Common myeloid progenitor, CD34-positive (primary cell): ENCODE data around the gene GLP1R.

Experiments used
- CTCF ChIA-PET: fragments of 350-600 bp; sonication (Branson Sonifier 250); formaldehyde crosslinking; loops from one replicate; lab custom pipeline; 2021; ENCODE audit warnings: antibody characterized with exemption; lab: Charles Lee
- POLR2A ChIA-PET: fragments of 350-600 bp; sonication (Branson Sonifier 250); formaldehyde crosslinking; loops from one replicate; lab custom pipeline; 2021; ENCODE audit warnings: antibody characterized with exemption; lab: Charles Lee
- DNase-seq, 3 donors: peaks; one replicate each; pipeline versions ENCODE4 v3.0.0 to v3.0.0-alpha.2; 2013
- H3K27ac ChIP-seq, 2 experiments: 1 replicate in 1 of 2; 2 replicates in 1 of 2; pipeline ENCODE4 v1.7.0; 2013; ENCODE audit warnings: inconsistent platforms in 2 of 2, low read length in 2 of 2, mild to moderate bottlenecking in 2 of 2, low read depth in 1 of 2, moderate library complexity in 1 of 2; ENCODE audit not compliant: severe bottlenecking in 2 of 2, insufficient read depth in 1 of 2, poor library complexity in 1 of 2
- H3K27me3 ChIP-seq, 5 experiments: replicated peaks in 2 of 5; 1 replicate in 3 of 5; 2 replicates in 2 of 5; pipeline versions ENCODE4 v1.6.1 to v1.7.0; 2013; ENCODE audit warnings: low read length in 4 of 5, mild to moderate bottlenecking in 2 of 5, moderate library complexity in 2 of 5, inconsistent platforms in 1 of 5; ENCODE audit not compliant: insufficient read depth in 5 of 5, control insufficient read depth in 4 of 5
- H3K36me3 ChIP-seq, 4 experiments: 1 replicate in 2 of 4; 2 replicates in 2 of 4; pipeline versions ENCODE4 v1.6.1 to v1.7.0; 2013; ENCODE audit warnings: low read length in 3 of 4, control low read depth in 1 of 4, mild to moderate bottlenecking in 1 of 4; ENCODE audit not compliant: control insufficient read depth in 4 of 4, insufficient read depth in 4 of 4
- H3K4me1 ChIP-seq, 4 experiments: 1 replicate in 3 of 4; 2 replicates in 1 of 4; pipeline versions ENCODE4 v1.6.1 to v1.7.1; 2013; ENCODE audit warnings: low read length in 3 of 4, mild to moderate bottlenecking in 3 of 4, control low read depth in 1 of 4, inconsistent platforms in 1 of 4, moderate library complexity in 1 of 4; ENCODE audit not compliant: control insufficient read depth in 4 of 4, insufficient read depth in 4 of 4; ENCODE audit errors: control extremely low read depth in 1 of 4
- H3K4me3 ChIP-seq, 7 experiments: 1 replicate in 4 of 7; 2 replicates in 3 of 7; pipeline versions ENCODE4 v1.5.1 to v1.7.0; 2013; ENCODE audit warnings: mild to moderate bottlenecking in 7 of 7, low read length in 6 of 7, moderate library complexity in 6 of 7, inconsistent platforms in 2 of 7, low read depth in 2 of 7, control low read depth in 1 of 7; ENCODE audit not compliant: insufficient read depth in 4 of 7, control insufficient read depth in 1 of 7; ENCODE audit errors: extremely low read depth in 1 of 7
- H3K9me3 ChIP-seq, 5 experiments: 1 replicate in 4 of 5; 2 replicates in 1 of 5; pipeline versions ENCODE4 v1.6.1 to v1.7.1; 2013; ENCODE audit warnings: low read length in 4 of 5, mild to moderate bottlenecking in 2 of 5, inconsistent platforms in 1 of 5, low read depth in 1 of 5, moderate library complexity in 1 of 5; ENCODE audit not compliant: control insufficient read depth in 4 of 5, insufficient read depth in 2 of 5; ENCODE audit errors: control extremely low read depth in 1 of 5
- WGBS: methylation state at CpG from one replicate; pipeline ENCODE4 v1.1.5; 2013; ENCODE audit not compliant: insufficient coverage; 5-methylcytosine and 5-hydroxymethylcytosine counted together

The GLP1R gene

GRCh38 chr6:39091220-39091619, 42.6 kb downstream of the GLP1R start:
- H3K27me3 ChIP-seq = peaks cover 5 to 86% (median 42%) of the 10 kb centered on the region in 5 experiments
- H3K36me3 ChIP-seq = no peaks in the 10 kb centered on the region
- POLR2A ChIA-PET = no interaction called here
- H3K4me3 ChIP-seq = no peak overlapping the region
- DNase-seq = no peak
- WGBS = 80% methylated on average over 1 of the region's 7 CpGs
- H3K4me1 ChIP-seq = peaks cover 4 to 18% (median 11%) of the 10 kb centered on the region in 4 experiments
- H3K27ac ChIP-seq = no peak overlapping the region
- CTCF ChIA-PET = interaction anchor here (1.0 to 6.5 kb wide), 11 partner anchors 10 to 219 kb away, joined by 3 to 51 read pairs (median 4); no protein-coding TSS in a partner anchor
- H3K9me3 ChIP-seq = no peaks in the 10 kb centered on the region

- Histone ChIP-seq H3K27me3 (peaks cover 5 to 81% (median 41%) of the 10 kb centered on the region in 5 experiments), H3K36me3 (no peaks in the 10 kb centered on the region), H3K9me3 (no peaks in the 10 kb centered on the region), H3K4me1 (peaks cover 4 to 18% (median 11%) of the 10 kb centered on the region in 4 experiments), H3K27ac (no peak overlapping the region), H3K4me3 (no peak overlapping the region)
- DNase-seq = peak; percentile 52 to 70 (median 68)
- ChIA-PET POLR2A (interaction anchor here (0.5 kb wide), 1 partner anchor 101 kb away, joined by 5 read pairs; no protein-coding TSS in a partner anchor), CTCF (interaction anchor here (0.7 to 6.5 kb wide), 11 partner anchors 9 to 219 kb away, joined by 3 to 51 read pairs (median 4); no protein-coding TSS in a partner anchor)
- WGBS = 20% methylated on average over 1 of the region's 1 CpG
These were observed 43.5 kb downstream of the GLP1R start for GRCh38 chr6:39092124-39092523.

GRCh38 chr6:39093149-39093708, 44.6 kb downstream of the GLP1R start:
- CTCF ChIA-PET = interaction anchor here (0.6 to 6.5 kb wide), 10 partner anchors 8 to 296 kb away, joined by 3 to 51 read pairs (median 4); no protein-coding TSS in a partner anchor
- no peaks in the 10 kb centered on the region for H3K9me3 ChIP-seq
- H3K36me3 ChIP-seq = no peaks in the 10 kb centered on the region
- no peak for DNase-seq
- peaks cover 5 to 72% (median 38%) of the 10 kb centered on the region in 5 experiments for H3K27me3 ChIP-seq
- H3K27ac ChIP-seq = no peak overlapping the region
- WGBS = 86% methylated on average over 1 of the region's 4 CpGs
- peaks cover 4 to 18% (median 11%) of the 10 kb centered on the region in 4 experiments for H3K4me1 ChIP-seq
- H3K4me3 ChIP-seq = no peak overlapping the region
- POLR2A ChIA-PET = no interaction called here

GRCh38 chr6:39095578-39095977, 47.0 kb downstream of the GLP1R start:
- H3K9me3 ChIP-seq = no peaks in the 10 kb centered on the region
- CTCF ChIA-PET = interaction anchor here (5.3 kb wide), 1 partner anchor 99 kb away, joined by 51 read pairs; no protein-coding TSS in a partner anchor
- H3K4me3 ChIP-seq = no peak overlapping the region
- H3K27ac ChIP-seq = no peak overlapping the region
- peaks cover 0 to 3% (median 1%) of the 10 kb centered on the region in 4 experiments for H3K4me1 ChIP-seq
- H3K27me3 ChIP-seq = peaks cover 9 to 63% (median 45%) of the 10 kb centered on the region in 5 experiments
- POLR2A ChIA-PET = no interaction called here
- H3K36me3 ChIP-seq = no peaks in the 10 kb centered on the region
- no peak for DNase-seq

GRCh38 chr6:39100358-39100757, 51.8 kb downstream of the GLP1R start:
- ChIA-PET POLR2A (no interaction called here), CTCF (interaction anchor here (1.5 to 4.9 kb wide), 4 partner anchors 9 to 103 kb away, joined by 4 to 42 read pairs (median 24); no protein-coding TSS in a partner anchor)
- peak in 2 of 3 donors; percentile 77 for DNase-seq
- Histone ChIP-seq H3K4me3 (no peak overlapping the region), H3K27me3 (peaks cover 2 to 28% (median 15%) of the 10 kb centered on the region in 5 experiments), H3K27ac (no peak overlapping the region), H3K9me3 (no peaks in the 10 kb centered on the region), H3K36me3 (peaks cover 0 to 9% (median 6%) of the 10 kb centered on the region in 4 experiments), H3K4me1 (peaks cover 0 to 3% (median 0%) of the 10 kb centered on the region in 4 experiments)
- WGBS = 0% methylated on average over 1 of the region's 3 CpGs

GRCh38 chr6:39102071-39102820, 53.7 kb downstream of the GLP1R start:
- Histone ChIP-seq H3K36me3 (peaks cover 0 to 12% (median 6%) of the 10 kb centered on the region in 4 experiments), H3K27me3 (peaks cover 2 to 22% (median 10%) of the 10 kb centered on the region in 5 experiments), H3K4me3 (no peak overlapping the region), H3K9me3 (no peaks in the 10 kb centered on the region), H3K4me1 (peaks cover 0 to 3% (median 0%) of the 10 kb centered on the region in 4 experiments), H3K27ac (no peak overlapping the region)
- CTCF ChIA-PET = interaction anchor here (0.7 to 4.9 kb wide), 20 partner anchors 9 to 203 kb away, joined by 3 to 42 read pairs (median 4); partner anchors contain the start of gene SAYSD1
- peak; percentile 36 to 73 (median 67) for DNase-seq
- WGBS = 52% methylated on average over 6 of the region's 12 CpGs
- POLR2A ChIA-PET = interaction anchor here (0.5 kb wide), 2 partner anchors 122 to 139 kb away, joined by 3 read pairs; no protein-coding TSS in a partner anchor
